HG02885 (cell line): ENCODE data around the gene RMND5B.

Experiments
- ATAC-seq: cut with Tn5 transposase; IDR thresholded peaks from one replicate; pipeline ENCODE4 v1.9.1; 2021; ENCODE audit warnings: mild to moderate bottlenecking; ENCODE audit not compliant: unreplicated experiment, poor library complexity

The RMND5B gene

GRCh38 chr5:178113141-178113787 lies 17.6 kb upstream of the RMND5B start, which contains the start of gene N4BP3:
Gene N4BP3, plus strand, starts transcription at chr5:178113532. Its CDS starts 6,052 bp downstream, at chr5:178119584.
- ATAC-seq, result peak; percentile 68

- no peak for ATAC-seq
Observed at GRCh38 chr5:178113841-178114324, 16.9 kb upstream of the RMND5B start.

- ATAC-seq, result no peak
Observed at GRCh38 chr5:178114325-178115135, 16.3 kb upstream of the RMND5B start.

- ATAC-seq, result no peak
Observed at GRCh38 chr5:178115136-178115813, 15.5 kb upstream of the RMND5B start.

GRCh38 chr5:178115814-178116142 lies 15.0 kb upstream of the RMND5B start:
- ATAC-seq, result no peak

- peak; percentile 27 for ATAC-seq
Observed at GRCh38 chr5:178116143-178116885, 14.5 kb upstream of the RMND5B start.

- no peak for ATAC-seq
Observed at GRCh38 chr5:178117923-178118701, 12.7 kb upstream of the RMND5B start.

GRCh38 chr5:178119915-178120606 lies 10.8 kb upstream of the RMND5B start:
- no peak for ATAC-seq

- peak; percentile 83 for ATAC-seq
Observed at GRCh38 chr5:178120607-178121357, 10.0 kb upstream of the RMND5B start.

GRCh38 chr5:178121391-178122276 lies 9.2 kb upstream of the RMND5B start:
- no peak for ATAC-seq

GRCh38 chr5:178122346-178122745 lies 8.5 kb upstream of the RMND5B start:
- no peak for ATAC-seq

- ATAC-seq, result no peak
Observed at GRCh38 chr5:178123094-178123965, 7.5 kb upstream of the RMND5B start.

GRCh38 chr5:178123966-178124925 lies 6.6 kb upstream of the RMND5B start:
- no peak for ATAC-seq

GRCh38 chr5:178125253-178125906 lies 5.4 kb upstream of the RMND5B start:
- no peak for ATAC-seq

GRCh38 chr5:178126556-178126955 lies 4.3 kb upstream of the RMND5B start:
- no peak for ATAC-seq
